HG03280 (cell line): Measurements from ENCODE around the gene FGGY.

Experiments used
- ATAC-seq: cut with Tn5 transposase; IDR thresholded peaks from one replicate; pipeline ENCODE4 v1.9.1; 2021; ENCODE audit warnings: mild to moderate bottlenecking, moderate library complexity; ENCODE audit not compliant: unreplicated experiment

FGGY gene

GRCh38 chr1:59378621-59379370 lies 81.9 kb downstream of the FGGY start:
- ATAC-seq, result no peak

GRCh38 chr1:59379371-59379728 lies 82.5 kb downstream of the FGGY start:
- ATAC-seq, result no peak

GRCh38 chr1:59383963-59384362 lies 87.1 kb downstream of the FGGY start:
- no peak for ATAC-seq

GRCh38 chr1:59384443-59384842 lies 87.5 kb downstream of the FGGY start:
- no peak for ATAC-seq

- ATAC-seq, result no peak
Observed at GRCh38 chr1:59388191-59388590, 91.3 kb downstream of the FGGY start.

- no peak for ATAC-seq
Observed at GRCh38 chr1:59389847-59390246, 93.0 kb downstream of the FGGY start.

GRCh38 chr1:59390307-59390706 lies 93.4 kb downstream of the FGGY start:
- ATAC-seq, result no peak

GRCh38 chr1:59391212-59392179 lies 94.6 kb downstream of the FGGY start:
- ATAC-seq, result no peak

GRCh38 chr1:59393211-59394180 lies 96.6 kb downstream of the FGGY start:
- no peak for ATAC-seq

- ATAC-seq, result no peak
Observed at GRCh38 chr1:59394706-59395425, 98.0 kb downstream of the FGGY start.

GRCh38 chr1:59396387-59396786 lies 99.5 kb downstream of the FGGY start:
- ATAC-seq, result no peak

GRCh38 chr1:59397139-59397858 lies 100.4 kb downstream of the FGGY start:
- no peak for ATAC-seq

GRCh38 chr1:59399642-59400041 lies 102.7 kb downstream of the FGGY start:
- no peak for ATAC-seq

- no peak for ATAC-seq
Observed at GRCh38 chr1:59401581-59401980, 104.7 kb downstream of the FGGY start.

- ATAC-seq, result no peak
Observed at GRCh38 chr1:59404796-59405195, 107.9 kb downstream of the FGGY start.

- ATAC-seq, result no peak
Observed at GRCh38 chr1:59406437-59407164, 109.7 kb downstream of the FGGY start.

GRCh38 chr1:59408608-59409240 lies 111.8 kb downstream of the FGGY start:
- no peak for ATAC-seq

- no peak for ATAC-seq
Observed at GRCh38 chr1:59409549-59409948, 112.7 kb downstream of the FGGY start.
